Measurements from ENCODE around the gene NR3C2.

NR3C2 gene

DNA sequence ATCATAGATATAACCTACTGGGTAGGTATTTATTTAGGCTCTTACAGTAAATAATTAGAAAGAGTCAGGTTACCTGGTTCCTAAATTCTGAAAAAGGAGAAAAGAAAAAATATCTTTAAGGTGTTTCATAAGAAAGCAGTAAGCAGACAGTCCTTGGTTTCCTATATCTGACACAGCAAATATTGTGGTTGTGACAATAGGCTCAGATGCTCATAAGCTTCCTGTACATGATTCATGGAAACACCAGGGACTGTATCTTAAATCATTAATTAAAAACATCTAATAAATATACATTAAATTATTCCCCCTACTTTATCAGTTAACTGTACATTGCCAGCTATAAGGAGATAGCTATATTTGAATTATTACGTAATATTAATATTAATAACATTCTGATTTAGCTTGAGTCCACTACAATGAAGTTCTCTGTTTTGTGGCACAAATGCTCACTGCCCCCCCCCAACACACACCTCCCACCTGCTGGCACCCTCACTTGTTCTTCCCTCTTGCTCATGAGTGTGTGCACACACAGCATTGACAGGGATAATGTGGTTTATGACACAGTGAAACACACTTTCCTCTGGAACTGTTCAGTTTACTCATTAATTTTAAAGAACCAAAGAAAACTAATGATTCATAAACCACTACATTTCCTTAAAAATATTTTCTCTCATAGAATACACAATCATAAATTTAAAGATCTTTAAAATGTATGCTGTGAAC lies 187.4 kb downstream of the NR3C2 start:
- no peaks in the 10 kb centered on the region for H3K4me1 ChIP-seq (ENCODE audit: low read depth, poor library complexity, severe bottlenecking)
- no peaks in the 10 kb centered on the region for H3K79me2 ChIP-seq (ENCODE audit: insufficient read depth, low read depth)
- H2AFZ ChIP-seq (ENCODE audit: low read depth), result no peak overlapping the region
- H3K27ac ChIP-seq, result no peak overlapping the region
- no peaks in the 10 kb centered on the region for H4K20me1 ChIP-seq (ENCODE audit: insufficient read depth)
- no peak overlapping the region for H3K4me2 ChIP-seq
- no peak overlapping the region for H3K9ac ChIP-seq
- H3K4me3 ChIP-seq (IDR thresholded peaks at IDR 0.05; ENCODE audit: insufficient read depth, low read depth, low read length), result no peak overlapping the region
- no peak for TF ChIP-seq CTCF (conservative IDR thresholded peaks at IDR 0.05; ENCODE audit: low read depth, low read length)
- no peaks in the 10 kb centered on the region for H3K27me3 ChIP-seq (ENCODE audit: insufficient read depth, low read depth)
- no peaks in the 10 kb centered on the region for H3K36me3 ChIP-seq (ENCODE audit: insufficient read depth)

- H3K4me3 ChIP-seq (IDR thresholded peaks at IDR 0.05; ENCODE audit: insufficient read depth, low read depth, low read length), result no peak overlapping the region
- no peak for TF ChIP-seq CTCF (conservative IDR thresholded peaks at IDR 0.05; ENCODE audit: low read depth, low read length)
- no peaks in the 10 kb centered on the region for H3K4me1 ChIP-seq (ENCODE audit: low read depth, poor library complexity, severe bottlenecking)
- no peak overlapping the region for H3K4me2 ChIP-seq
- H2AFZ ChIP-seq (ENCODE audit: low read depth), result no peak overlapping the region
- H3K9ac ChIP-seq, result no peak overlapping the region
- H4K20me1 ChIP-seq (ENCODE audit: insufficient read depth), result no peaks in the 10 kb centered on the region
- H3K27ac ChIP-seq, result no peak overlapping the region
- H3K36me3 ChIP-seq (ENCODE audit: insufficient read depth), result no peaks in the 10 kb centered on the region
- H3K27me3 ChIP-seq (ENCODE audit: insufficient read depth, low read depth), result no peaks in the 10 kb centered on the region
- no peaks in the 10 kb centered on the region for H3K79me2 ChIP-seq (ENCODE audit: insufficient read depth, low read depth)
These were observed 188.4 kb downstream of the NR3C2 start for GRCh38 chr4:148253768-148254167.

GRCh38 chr4:148248824-148249223 lies 193.4 kb downstream of the NR3C2 start:
- H2AFZ ChIP-seq (ENCODE audit: low read depth), result no peak overlapping the region
- no peak overlapping the region for H3K27ac ChIP-seq
- H3K36me3 ChIP-seq (ENCODE audit: insufficient read depth), result no peaks in the 10 kb centered on the region
- no peak overlapping the region for H3K9ac ChIP-seq
- TF ChIP-seq CTCF (conservative IDR thresholded peaks at IDR 0.05; ENCODE audit: low read depth, low read length), result no peak
- H3K79me2 ChIP-seq (ENCODE audit: insufficient read depth, low read depth), result no peaks in the 10 kb centered on the region
- no peaks in the 10 kb centered on the region for H4K20me1 ChIP-seq (ENCODE audit: insufficient read depth)
- H3K4me1 ChIP-seq (ENCODE audit: low read depth, poor library complexity, severe bottlenecking), result no peaks in the 10 kb centered on the region
- no peaks in the 10 kb centered on the region for H3K27me3 ChIP-seq (ENCODE audit: insufficient read depth, low read depth)
- H3K4me2 ChIP-seq, result no peak overlapping the region
- H3K4me3 ChIP-seq (IDR thresholded peaks at IDR 0.05; ENCODE audit: insufficient read depth, low read depth, low read length), result no peak overlapping the region

DNA sequence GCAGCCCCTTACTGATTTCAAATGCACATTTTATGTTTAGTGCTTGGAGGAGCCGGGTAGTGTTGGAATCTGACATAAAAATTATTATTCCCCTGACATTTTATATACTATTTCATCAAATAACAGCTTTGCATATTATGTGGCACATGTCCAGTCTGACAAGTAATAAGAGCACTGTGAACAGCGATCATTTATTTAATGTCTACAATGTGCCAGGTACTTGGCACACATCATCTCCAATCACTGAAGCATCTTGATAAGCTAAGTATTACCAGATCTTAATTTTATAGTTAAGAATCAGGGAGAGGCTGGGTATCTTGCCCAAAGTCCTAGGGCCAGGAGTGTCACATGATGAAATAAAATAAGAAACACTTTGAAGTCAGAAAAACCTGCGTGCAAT lies 197.2 kb downstream of the NR3C2 start:
- Histone ChIP-seq H3K36me3 (ENCODE audit: insufficient read depth) (no peaks in the 10 kb centered on the region), H3K4me2 (no peak overlapping the region), H3K79me2 (ENCODE audit: insufficient read depth, low read depth) (no peaks in the 10 kb centered on the region), H3K4me3 (IDR thresholded peaks at IDR 0.05; ENCODE audit: insufficient read depth, low read depth, low read length) (no peak overlapping the region), H3K27ac (no peak overlapping the region), H3K27me3 (ENCODE audit: insufficient read depth, low read depth) (no peaks in the 10 kb centered on the region), H2AFZ (ENCODE audit: low read depth) (no peak overlapping the region), H4K20me1 (ENCODE audit: insufficient read depth) (no peaks in the 10 kb centered on the region), H3K4me1 (ENCODE audit: low read depth, poor library complexity, severe bottlenecking) (no peaks in the 10 kb centered on the region), H3K9ac (no peak overlapping the region)
- TF ChIP-seq CTCF (conservative IDR thresholded peaks at IDR 0.05; ENCODE audit: low read depth, low read length), result no peak

All from KMS-11 (cell line).